T-helper 2 cell treated with Interferon-gamma antibody and Interleukin-4, amounts not matched to agents 5 μg/mL and 100 μg/mL, for 36 hours (primary cell): ENCODE results near the gene CLCNKB.

ENCODE experiments used
- DNase-seq: peaks from one replicate; pipeline ENCODE4 v3.0.0; 2021; ENCODE audit warnings: low spot score
- H3K27ac Mint-ChIP-seq: one replicate; pipeline ENCODE4 v1.8.0; 2021; ENCODE audit warnings: mild to moderate bottlenecking, mixed read lengths
- H3K27me3 Mint-ChIP-seq: one replicate; pipeline ENCODE4 v1.8.0; 2021; ENCODE audit warnings: low read depth, mixed read lengths
- H3K36me3 Mint-ChIP-seq: one replicate; pipeline ENCODE4 v1.8.0; 2021; ENCODE audit warnings: low read depth, mixed read lengths
- H3K4me1 Mint-ChIP-seq: one replicate; pipeline ENCODE4 v1.8.0; 2021; ENCODE audit warnings: low read depth, mixed read lengths
- H3K4me3 Mint-ChIP-seq: one replicate; pipeline ENCODE4 v1.8.0; 2022; ENCODE audit warnings: mild to moderate bottlenecking, moderate library complexity, mixed read lengths
- H3K9me3 Mint-ChIP-seq: one replicate; pipeline ENCODE4 v1.8.0; 2021; ENCODE audit warnings: mixed read lengths

CLCNKB gene

DNA sequence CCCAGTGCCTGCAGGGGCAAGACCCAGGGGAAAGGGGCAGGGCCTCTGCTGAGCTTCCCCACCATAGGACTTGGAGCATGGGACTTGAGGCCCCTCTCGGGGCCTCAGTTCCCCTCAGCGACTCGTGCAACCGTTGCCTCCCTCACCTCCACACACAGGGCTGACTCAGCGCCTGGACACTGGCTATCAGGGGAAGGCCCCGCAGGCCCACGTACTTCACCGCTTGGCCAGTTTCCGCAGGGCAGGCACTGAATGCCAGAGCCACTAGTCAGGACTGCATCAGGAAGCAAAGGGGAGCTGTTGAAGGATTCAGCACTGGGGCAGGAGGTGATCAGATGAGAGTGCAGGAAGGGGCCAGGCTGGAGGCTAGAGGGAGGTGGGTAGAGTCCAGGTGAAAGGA, 45.4 kb downstream of the CLCNKB start:
- H3K27me3 Mint-ChIP-seq = peaks cover 1% of the 10 kb centered on the region
- H3K9me3 Mint-ChIP-seq = no peaks in the 10 kb centered on the region
- no peak for DNase-seq
- no peaks in the 10 kb centered on the region for H3K36me3 Mint-ChIP-seq
- no peak overlapping the region for H3K4me3 Mint-ChIP-seq
- H3K27ac Mint-ChIP-seq = no peak overlapping the region
- no peaks in the 10 kb centered on the region for H3K4me1 Mint-ChIP-seq

DNA sequence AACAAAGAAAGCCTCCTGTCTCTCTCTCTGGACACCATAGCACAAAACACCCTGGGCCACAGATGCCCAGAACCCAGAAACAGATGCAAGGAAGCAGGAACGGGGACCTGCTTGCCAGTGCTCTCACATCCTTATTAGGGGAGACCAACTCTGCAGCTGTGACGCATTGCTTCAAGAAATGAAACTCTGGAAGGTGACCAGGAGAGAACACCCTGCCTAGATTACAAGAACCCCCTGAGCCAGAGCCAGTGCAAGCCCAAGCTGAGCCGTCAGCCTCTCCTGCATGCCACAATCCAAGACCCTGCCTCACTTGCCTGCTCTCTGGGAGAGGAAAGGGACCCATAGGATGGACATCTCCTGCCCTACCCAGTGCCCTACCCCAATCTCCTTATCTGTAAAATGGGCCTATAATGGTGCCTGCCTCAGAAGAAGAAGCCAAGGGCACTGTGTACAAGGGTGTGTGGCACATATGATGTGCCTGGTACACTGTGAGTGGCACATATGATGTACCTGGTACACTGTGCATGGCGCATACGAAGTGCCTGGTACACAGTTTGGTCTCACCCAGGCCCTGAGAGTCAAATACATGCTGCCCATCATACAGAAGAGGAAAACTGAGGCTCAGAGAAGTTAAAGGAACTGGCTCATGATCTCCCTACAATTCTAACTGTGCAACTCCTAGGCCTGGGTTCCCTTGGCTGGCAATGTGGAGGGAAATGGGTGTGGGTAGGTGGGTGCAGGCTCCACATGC, 46.7 kb downstream of the CLCNKB start:
- no peak for DNase-seq
- no peaks in the 10 kb centered on the region for H3K4me1 Mint-ChIP-seq
- peaks cover 3% of the 10 kb centered on the region for H3K27me3 Mint-ChIP-seq
- H3K9me3 Mint-ChIP-seq = no peaks in the 10 kb centered on the region
- no peak overlapping the region for H3K27ac Mint-ChIP-seq
- no peaks in the 10 kb centered on the region for H3K36me3 Mint-ChIP-seq
- no peak overlapping the region for H3K4me3 Mint-ChIP-seq

DNA sequence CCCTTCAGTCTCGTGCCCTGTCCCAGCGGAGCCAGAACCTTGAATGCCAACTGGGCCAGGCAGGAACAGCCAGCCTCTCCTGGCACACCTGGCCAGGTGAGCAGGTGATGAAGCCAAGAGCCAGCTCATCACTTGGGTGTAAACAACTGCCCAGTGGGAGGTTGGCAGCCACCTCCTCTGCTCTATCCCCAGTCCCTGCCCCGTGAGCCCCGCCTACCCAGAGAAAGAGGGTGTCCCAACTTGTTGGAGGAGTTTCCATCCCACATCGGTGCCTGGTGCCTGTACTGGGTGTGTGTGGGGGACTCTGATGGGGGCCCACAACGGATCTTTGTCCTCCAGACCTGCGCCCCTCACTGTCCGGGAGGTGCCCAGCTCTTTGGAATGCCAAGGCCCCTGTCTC, 47.7 kb downstream of the CLCNKB start:
- DNase-seq = no peak
- peaks cover 7% of the 10 kb centered on the region for H3K27me3 Mint-ChIP-seq
- H3K27ac Mint-ChIP-seq = no peak overlapping the region
- H3K4me3 Mint-ChIP-seq = no peak overlapping the region
- H3K4me1 Mint-ChIP-seq = no peaks in the 10 kb centered on the region
- H3K9me3 Mint-ChIP-seq = no peaks in the 10 kb centered on the region
- H3K36me3 Mint-ChIP-seq = no peaks in the 10 kb centered on the region

DNA sequence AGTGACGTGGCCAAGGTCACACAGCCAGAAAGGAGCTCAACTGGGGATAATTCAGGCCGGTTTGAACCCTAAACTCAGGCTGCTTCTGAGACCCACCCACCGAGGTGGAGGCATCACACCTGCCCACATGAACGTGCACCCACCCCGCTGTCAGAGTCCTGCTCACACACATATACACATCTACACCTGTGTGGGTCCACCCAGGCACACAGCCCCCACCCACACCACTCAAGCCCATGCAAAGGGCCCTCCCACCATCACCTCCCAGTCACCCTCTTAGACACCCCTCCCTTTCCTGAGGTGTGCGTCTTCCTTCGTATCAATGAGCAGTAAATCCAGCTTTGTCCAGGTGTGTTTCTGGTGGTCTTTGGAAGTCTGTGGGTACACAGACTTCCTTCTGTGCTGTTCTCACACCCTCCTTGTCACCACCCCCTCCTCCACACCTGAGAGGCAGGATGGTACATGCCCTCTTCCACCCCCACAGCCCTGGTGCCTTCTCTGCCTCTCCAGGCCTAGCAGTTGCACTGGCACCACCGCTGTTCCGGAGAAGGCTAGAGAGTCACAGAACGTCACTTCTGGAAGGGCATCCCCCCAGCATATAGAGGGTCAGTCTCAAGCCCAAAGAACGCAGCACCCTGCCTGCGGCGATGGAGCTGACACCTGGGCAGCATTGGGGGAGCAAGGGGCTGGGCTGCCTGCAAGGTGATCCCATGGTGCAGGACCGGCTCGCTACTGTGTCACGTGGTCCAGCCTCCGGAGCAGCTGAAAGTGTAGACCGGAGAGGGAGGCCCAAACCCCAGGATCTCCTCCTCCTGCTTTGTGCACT, 48.7 kb downstream of the CLCNKB start:
- Mint-ChIP-seq H3K36me3 (no peaks in the 10 kb centered on the region), H3K9me3 (no peaks in the 10 kb centered on the region), H3K27ac (no peak overlapping the region), H3K4me1 (no peaks in the 10 kb centered on the region), H3K4me3 (no peak overlapping the region), H3K27me3 (peaks cover 7% of the 10 kb centered on the region)
- no peak for DNase-seq

DNA sequence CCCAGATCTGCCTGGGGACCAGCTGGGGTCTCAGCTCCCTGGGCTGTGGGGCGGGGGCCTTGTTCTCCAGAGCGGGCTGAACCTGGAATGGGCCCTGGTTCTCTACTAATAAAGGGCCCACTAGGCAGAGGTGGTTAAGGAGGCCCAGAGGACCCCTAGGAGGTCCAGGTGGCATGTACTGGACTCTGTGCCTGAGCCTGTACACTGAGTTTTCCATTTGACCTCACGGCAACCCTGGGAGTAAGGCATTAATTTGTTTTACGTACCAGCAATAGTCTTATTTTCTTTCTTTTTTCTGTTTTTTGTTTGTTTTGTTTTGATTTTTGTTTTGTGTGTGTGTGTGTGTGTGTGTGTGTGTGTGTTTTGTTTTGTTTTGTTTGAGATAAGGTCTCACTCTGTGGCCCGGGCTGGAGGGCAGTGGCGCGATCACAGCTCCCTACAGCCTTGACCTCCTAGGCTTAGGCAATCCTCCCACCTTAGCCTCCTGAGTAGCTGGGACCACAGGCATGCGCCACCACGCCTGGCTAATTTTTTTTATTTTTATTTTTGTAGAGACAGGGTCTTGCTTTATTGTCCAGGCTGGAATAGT, 49.4 kb downstream of the CLCNKB start:
- H3K36me3 Mint-ChIP-seq = no peaks in the 10 kb centered on the region
- H3K4me3 Mint-ChIP-seq = no peak overlapping the region
- no peaks in the 10 kb centered on the region for H3K9me3 Mint-ChIP-seq
- peaks cover 7% of the 10 kb centered on the region for H3K27me3 Mint-ChIP-seq
- no peaks in the 10 kb centered on the region for H3K4me1 Mint-ChIP-seq
- H3K27ac Mint-ChIP-seq = no peak overlapping the region
- DNase-seq = no peak

DNA sequence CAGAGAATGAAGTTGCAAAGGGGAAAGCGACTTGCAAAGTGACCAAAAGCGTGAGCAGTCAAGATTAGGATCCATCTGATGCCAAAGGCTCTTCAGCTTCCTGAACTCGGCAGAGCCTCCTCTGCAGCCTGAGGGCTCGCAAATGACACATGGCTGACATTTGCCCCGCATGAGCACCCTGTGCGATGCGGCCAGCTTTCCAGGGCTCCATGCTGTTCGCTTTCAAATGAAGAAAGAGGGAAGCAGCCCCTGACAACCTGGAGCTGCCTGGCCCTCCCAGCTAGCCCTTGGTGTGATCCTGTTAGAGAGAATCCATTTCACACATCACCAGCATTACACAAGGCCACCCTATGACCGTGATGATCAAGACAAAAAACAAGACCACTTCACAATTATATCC, 50.0 kb downstream of the CLCNKB start:
- H3K27me3 Mint-ChIP-seq = peaks cover 7% of the 10 kb centered on the region
- H3K27ac Mint-ChIP-seq = no peak overlapping the region
- no peaks in the 10 kb centered on the region for H3K9me3 Mint-ChIP-seq
- DNase-seq = no peak
- H3K36me3 Mint-ChIP-seq = no peaks in the 10 kb centered on the region
- H3K4me1 Mint-ChIP-seq = no peaks in the 10 kb centered on the region
- no peak overlapping the region for H3K4me3 Mint-ChIP-seq

DNA sequence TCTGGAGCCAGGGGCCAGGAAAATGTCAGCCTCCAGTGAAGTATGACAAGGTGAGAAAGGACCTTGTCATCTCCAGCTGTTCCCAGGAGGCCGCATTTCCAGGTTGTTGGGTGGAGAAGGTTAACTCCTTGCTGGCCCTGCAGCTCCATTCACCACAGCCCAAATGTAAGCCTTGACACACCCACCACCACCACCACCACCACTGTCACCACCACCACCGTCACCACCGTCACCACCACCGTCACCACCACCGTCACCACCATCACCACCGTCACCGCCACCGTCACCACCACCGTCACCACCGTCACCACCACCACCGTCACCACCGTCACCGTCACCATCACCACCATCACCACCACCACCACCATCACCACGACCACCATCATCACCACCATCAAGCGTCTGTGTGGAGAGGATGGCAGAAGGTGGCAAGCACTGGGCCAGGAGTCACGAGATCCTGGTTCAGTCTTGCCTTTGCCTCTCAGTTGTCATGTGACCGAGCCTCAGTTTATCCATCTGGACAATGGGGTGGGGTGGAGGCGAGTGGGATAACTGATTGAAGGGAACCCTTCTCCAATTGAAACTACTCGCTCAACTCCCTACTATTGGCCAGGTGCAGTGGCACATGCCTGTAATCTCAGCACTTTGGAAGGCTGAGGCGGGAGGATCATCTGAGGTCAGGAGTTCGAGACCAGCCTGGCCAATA, 51.0 kb downstream of the CLCNKB start:
- H3K4me3 Mint-ChIP-seq = no peak overlapping the region

DNA sequence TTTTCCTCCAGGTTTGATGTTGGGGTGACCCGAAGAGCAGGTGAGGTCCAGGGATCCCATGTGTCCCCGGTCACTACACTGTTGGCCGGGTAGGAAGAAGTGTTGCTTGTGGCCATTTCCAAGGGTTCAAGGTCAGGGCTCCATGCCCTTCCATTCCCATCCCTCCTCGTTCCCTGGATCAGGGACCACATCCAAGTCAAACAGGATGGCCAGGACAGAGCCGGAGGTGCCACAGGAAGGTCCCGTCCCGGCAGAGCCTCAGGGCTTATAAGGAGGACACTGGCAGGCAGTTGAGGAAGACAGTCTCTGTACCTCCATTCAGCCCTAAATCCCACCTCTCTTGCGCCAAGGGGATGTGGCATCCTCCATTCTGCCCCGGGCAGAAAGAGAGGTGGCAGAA, 51.9 kb downstream of the CLCNKB start:
- no peaks in the 10 kb centered on the region for H3K36me3 Mint-ChIP-seq
- no peak overlapping the region for H3K4me3 Mint-ChIP-seq
- no peak overlapping the region for H3K27ac Mint-ChIP-seq

More for the DNA sequence above, 51.0 kb downstream of the CLCNKB start:
- H3K27me3 Mint-ChIP-seq = peaks cover 7% of the 10 kb centered on the region
- H3K4me1 Mint-ChIP-seq = no peaks in the 10 kb centered on the region
- H3K36me3 Mint-ChIP-seq = no peaks in the 10 kb centered on the region
- no peak overlapping the region for H3K27ac Mint-ChIP-seq
- no peaks in the 10 kb centered on the region for H3K9me3 Mint-ChIP-seq
- DNase-seq = no peak

DNA sequence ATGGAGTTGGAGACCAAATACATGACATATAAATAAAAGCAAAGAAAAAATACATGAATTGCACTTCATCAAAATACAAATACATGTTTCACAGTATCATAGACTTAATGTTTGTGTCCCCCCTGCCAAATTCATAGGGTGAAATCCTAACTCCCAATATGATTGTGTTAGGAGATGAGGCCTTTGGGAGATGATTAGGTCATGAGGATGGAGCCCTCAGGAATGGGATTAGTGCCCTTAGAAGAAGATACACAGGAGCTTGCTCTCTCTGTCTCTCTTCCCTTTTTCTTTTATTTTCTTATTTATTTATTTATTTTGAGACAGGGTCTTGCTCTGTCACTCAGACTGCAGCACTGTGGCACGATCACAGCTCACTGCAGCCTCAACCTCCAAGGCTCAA, 55.8 kb downstream of the CLCNKB start:
- no peaks in the 10 kb centered on the region for H3K9me3 Mint-ChIP-seq
- H3K27ac Mint-ChIP-seq = no peak overlapping the region
- H3K4me1 Mint-ChIP-seq = no peaks in the 10 kb centered on the region
- H3K4me3 Mint-ChIP-seq = no peak overlapping the region
- no peaks in the 10 kb centered on the region for H3K36me3 Mint-ChIP-seq
- H3K27me3 Mint-ChIP-seq = peaks cover 11% of the 10 kb centered on the region
- no peak for DNase-seq

More for the DNA sequence above, 51.9 kb downstream of the CLCNKB start:
- H3K4me1 Mint-ChIP-seq = no peaks in the 10 kb centered on the region
- DNase-seq = no peak
- no peaks in the 10 kb centered on the region for H3K9me3 Mint-ChIP-seq
- peaks cover 11% of the 10 kb centered on the region for H3K27me3 Mint-ChIP-seq

DNA sequence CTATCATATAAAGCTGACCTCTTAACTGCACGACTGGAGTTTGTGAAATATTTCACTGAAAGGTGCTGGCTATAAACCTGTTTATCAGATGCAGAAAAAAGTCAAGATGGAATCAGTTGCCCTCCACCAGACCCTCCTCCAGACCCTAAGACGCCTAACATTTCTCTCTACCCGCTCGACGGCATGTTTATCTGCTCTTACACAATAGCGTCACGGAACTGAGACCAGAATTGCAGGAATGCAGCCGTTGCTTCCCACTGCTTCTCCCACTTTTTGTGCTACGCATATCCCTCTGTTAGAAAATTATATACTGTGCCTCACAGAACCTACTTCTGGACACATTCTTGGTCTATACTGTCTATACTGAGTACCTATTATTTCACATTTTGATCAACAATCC, 58.0 kb downstream of the CLCNKB start:
- DNase-seq = no peak
- H3K36me3 Mint-ChIP-seq = no peaks in the 10 kb centered on the region
- peaks cover 12% of the 10 kb centered on the region for H3K27me3 Mint-ChIP-seq
- no peaks in the 10 kb centered on the region for H3K4me1 Mint-ChIP-seq
- H3K27ac Mint-ChIP-seq = no peak overlapping the region
- H3K4me3 Mint-ChIP-seq = no peak overlapping the region
- no peaks in the 10 kb centered on the region for H3K9me3 Mint-ChIP-seq
